HPDE6-E6E7 (cell line): ENCODE data around the gene RAMP3.
A peak's percentile ranks its signal among the peaks of the same experiment; 100 is the strongest.
"Not testable (repeated sequence)": the region's sequence is repeated elsewhere in the genome, so short reads cannot be mapped to it uniquely, and the experiment has no call there.

Experiments
- DNase-seq: peaks from one replicate; pipeline ENCODE4 v3.0.0; 2011; ENCODE audit warnings: missing footprints; ENCODE audit errors: extremely low spot score

Gene RAMP3, protein sequence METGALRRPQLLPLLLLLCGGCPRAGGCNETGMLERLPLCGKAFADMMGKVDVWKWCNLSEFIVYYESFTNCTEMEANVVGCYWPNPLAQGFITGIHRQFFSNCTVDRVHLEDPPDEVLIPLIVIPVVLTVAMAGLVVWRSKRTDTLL

GRCh38 chr7:45157653-45158401 lies at the start of gene RAMP3:
RAMP3 (plus strand) TSS chr7:45157791; CDS start chr7:45157829, 38 bp downstream.
- DNase-seq = no peak

DNA sequence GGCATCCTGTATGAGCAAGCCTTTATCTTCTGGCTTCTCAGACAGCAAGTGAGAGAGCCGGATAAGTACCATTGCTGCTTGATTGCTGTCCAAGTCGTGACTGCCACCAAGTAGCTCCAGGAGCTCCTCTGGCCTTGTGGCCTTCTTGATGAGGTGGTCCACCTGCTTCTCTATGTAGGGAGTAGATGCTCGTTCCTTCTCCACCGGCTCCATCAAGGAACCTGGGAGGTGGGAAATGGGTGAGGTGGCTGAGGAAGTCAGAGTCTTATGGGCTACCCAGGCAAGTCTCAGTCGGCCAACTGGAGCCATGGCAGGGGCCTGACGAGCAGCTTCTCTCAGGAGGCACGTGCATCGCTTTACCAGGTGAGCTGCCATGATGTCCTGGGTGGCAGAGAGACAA lies 48.7 kb upstream of the RAMP3 start:
- DNase-seq = no peak

GRCh38 chr7:45111298-45112223 lies 46.0 kb upstream of the RAMP3 start, which contains the start of gene TBRG4:
TBRG4 (minus strand) TSS chr7:45111697; CDS start chr7:45109237, 2,460 bp downstream.
- DNase-seq = peak; percentile 87

DNA sequence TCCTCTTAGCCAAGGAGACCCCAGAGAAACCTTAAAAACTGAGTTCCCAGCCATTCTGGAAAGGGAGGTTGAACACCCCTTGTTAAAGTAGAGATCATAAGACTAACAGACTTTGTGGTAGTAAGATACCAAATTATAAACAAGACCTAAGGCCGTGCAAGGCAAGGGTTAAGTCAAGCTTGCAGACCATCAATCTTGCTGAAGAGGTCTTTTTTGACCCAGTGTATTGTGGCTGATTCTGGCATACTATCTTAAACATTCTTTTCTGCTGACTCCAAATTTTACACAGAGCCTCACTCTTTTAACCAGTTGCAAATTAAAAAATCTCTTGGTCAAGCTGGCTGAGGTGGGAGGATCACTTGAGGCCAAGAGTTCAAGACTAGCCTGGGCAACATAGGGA lies 44.9 kb upstream of the RAMP3 start:
- no peak for DNase-seq

DNA sequence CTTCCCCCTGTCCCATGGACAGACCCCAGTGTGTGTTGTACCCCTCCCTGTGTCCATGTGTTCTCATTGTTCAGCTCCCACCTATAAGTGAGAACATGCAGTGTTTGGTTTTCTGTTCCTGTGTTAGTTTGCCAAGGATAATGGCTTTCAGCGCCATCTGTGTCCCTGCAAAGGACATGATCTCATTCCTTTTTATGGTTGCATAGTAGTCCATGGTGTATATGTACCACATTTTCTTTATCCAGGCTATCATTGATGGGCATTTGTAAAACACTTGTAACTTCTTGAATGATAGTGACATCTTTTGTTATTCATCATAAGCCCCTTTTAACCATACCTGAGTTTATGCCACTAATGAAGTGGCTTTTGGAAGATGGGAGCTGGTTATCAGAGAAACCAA lies 43.3 kb upstream of the RAMP3 start:
- DNase-seq = not testable (repeated sequence)

GRCh38 chr7:45114926-45115325 lies 42.7 kb upstream of the RAMP3 start:
- DNase-seq = no peak

DNA sequence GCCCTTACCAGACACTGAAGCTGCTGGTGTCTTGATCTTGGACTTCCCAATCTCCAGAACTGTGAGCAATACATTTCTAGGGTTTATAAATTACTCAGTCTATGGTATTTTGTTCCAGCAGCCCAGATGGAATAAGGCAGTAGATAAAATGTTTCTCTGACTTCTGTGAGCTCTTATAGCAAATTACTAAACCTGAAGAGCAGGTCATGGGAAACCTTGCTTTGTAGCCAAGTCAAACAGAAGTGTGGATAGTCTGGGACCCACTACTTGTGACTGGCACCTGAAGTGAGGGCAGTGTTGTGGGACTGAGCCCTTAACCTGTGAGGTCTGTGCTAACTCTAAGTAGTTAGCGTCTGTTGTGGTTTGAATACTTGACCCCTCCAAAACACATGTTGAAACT lies 41.5 kb upstream of the RAMP3 start:
- DNase-seq = no peak

GRCh38 chr7:45117582-45117981 lies 40.0 kb upstream of the RAMP3 start:
- no peak for DNase-seq

GRCh38 chr7:45118292-45118691 lies 39.3 kb upstream of the RAMP3 start:
- DNase-seq = no peak

DNA sequence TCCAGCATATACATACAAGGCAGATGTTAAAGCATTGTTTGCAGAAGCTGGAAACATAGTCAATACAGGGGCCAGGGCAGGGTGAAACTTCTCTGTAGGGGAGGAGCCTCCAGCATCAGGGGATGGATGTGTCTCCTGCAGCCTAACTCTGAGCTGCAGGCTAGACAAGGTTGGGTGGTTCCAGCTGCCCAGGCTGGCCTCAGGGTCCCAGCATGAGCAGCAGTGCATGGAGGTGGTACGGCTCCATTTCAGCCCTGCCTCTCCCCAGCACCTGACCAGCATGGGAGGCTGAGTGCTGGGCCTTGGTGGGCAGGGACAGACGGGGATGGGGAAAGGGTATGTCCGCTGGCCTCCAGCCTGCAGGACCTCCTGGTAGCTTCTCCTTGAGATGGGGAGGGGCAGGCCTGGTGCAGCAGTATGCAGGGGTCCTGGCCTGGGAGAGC lies 38.7 kb upstream of the RAMP3 start:
- DNase-seq = no peak

GRCh38 chr7:45119550-45119949 lies 38.0 kb upstream of the RAMP3 start:
- no peak for DNase-seq

DNA sequence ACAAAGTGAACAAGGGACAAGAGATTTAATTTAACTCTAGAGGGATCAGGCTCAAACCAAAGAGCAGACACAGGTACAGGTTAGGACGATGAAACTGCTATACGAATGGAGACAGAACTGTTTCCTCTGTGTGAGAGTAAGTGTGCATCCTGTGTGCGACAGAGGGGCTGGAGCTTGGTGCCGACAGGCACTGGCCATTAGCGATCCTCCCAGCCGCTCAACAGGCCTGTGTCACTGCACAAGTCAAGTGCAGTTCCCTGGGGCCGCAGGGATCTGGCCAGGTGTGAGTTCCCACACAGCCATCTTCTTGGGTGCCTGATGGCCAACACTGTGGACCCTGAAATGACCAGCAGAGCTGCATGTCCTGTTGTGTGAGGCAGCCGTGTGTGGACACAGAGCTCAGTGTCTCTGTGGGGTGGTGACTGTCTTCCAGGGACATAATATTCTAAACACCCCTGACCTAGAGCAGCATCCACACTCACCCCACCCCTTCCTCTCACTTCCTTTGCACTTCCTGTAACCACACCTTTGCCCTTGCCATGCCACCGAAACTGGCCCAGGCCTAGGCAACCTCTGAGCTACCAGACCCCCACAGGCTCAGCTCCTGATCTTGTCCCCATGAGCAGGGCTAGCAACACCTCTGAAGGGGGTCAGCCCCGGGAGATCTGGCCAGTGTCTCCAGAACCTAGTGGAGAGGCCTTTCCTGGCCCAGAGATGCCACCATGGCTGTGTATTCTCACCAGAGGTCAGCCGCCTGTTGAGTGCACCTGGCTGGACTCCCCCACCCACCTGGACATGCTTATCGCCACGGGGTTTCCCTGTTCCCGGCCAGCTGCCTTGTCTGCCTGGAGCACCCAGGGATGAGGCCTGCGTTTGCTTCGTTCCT lies 34.4 kb upstream of the RAMP3 start:
- DNase-seq = no peak

- DNase-seq = no peak
These were observed 33.5 kb upstream of the RAMP3 start for GRCh38 chr7:45123913-45124710.

DNA sequence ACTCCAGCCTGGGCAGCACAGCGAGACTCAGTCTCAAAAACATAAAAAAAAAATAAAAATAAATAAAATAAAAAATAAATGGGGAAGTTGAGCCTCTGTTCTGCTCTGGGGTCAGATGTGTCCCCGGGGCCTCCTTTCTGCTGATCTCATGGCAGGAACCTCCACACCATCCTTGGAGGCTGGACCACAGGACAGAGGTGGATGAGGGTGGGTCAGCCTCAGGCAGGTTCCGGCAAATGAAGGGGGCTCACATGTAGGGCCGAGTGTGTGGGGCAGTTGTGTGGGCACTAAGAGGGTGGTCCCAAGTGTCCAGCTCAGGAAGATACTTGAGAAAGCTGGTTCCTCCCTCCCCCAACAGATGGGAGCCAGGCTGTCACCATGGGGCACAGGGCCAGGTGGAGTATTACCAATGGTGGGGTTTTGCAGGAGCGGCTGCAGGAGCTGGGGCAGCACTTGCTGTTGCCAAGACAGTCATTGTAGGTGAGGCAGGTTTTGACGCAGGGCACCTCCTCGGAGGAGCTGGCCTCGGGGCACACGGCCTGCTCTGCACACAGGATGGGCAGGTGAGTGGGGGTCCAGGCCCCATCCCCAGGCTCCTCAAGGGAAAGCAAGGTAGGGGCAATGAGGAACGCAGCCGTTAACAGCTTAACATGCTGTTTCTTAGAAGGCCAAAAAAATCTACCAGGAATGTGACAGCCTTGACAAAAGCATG lies 32.2 kb upstream of the RAMP3 start:
- no peak for DNase-seq

DNA sequence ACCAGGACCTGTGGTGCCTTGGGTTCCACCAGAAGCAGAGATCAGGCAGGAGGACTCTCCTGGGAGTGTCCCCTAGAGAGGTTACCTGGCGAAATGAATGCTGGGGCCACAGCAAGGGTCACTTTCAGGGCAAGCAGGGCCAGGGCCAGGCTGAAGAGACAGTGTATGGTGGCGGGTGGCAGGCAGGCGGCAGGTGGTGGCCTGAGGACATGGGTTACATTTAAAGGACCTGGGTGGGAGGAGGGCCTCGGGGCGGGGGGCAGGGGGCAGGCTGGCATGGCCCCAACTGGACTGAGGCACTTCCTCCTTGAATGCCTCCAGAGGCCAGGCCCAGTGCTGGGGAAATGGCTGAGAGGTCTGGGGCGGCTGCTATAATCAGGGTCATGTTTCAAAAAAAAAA lies 31.4 kb upstream of the RAMP3 start:
- no peak for DNase-seq

DNA sequence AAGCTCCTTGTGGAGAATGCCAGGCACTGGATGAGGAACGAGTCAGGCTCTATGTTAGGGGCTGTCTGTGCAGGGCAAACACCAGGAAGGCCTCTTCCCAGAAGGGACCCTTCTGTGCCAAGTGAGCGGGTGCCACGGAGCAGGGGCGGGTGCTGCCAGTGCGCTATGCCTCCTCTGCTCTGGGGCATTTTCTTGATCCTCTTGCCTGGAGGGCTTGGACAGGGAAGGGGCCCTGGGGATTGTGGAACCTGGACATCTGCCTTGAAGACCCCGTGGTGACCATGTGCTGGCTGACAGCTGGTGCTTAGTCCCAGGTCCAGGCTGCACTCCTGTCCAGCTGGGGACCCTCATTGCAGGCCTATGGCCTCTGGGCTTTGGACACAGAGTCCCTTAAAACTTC lies 30.7 kb upstream of the RAMP3 start:
- no peak for DNase-seq

- no peak for DNase-seq
These were observed 28.3 kb upstream of the RAMP3 start for GRCh38 chr7:45129181-45129800.

DNA sequence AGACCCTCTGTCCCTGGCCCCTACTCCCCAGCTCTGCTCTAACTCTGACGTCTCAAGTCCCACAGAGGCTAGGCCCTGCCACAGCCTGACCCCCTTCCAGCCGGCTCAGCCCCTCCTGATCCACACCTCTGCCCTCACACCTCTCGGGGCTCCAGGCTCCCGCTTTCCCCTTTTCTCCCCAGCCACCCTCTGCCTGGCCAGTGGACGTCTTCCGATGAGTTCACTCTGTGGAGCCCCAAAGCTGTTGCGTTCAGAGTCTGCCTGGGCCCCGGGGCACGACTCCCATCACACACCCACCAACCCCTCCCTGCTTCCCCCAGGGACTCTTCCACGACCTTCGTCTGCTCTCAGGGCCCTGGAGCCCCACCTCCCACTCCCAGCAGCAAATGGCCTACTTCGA lies 27.7 kb upstream of the RAMP3 start:
- DNase-seq = no peak

DNA sequence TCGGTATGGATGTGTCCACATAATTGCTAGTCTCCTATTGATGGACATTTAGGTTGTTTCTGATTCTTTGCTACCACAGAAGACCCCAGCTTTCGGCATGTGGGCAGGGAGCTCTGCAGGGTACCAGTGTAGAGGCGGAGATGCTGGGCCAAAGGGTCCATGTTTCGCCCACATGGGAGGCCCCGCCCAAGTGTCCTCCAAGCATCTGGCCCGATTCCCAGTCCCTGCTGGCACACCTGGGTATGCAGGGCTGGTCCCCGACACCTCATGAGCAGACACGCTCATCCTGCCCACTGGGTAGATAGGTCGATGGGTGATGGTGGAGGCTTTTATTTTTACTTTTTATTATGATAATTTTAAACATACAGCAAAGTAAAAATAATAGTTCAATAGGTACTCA lies 26.7 kb upstream of the RAMP3 start:
- no peak for DNase-seq
